ENCODE data around the gene PLCH1.
"Not testable (repeated sequence)": the region's sequence is repeated elsewhere in the genome, so short reads cannot be mapped to it uniquely, and the experiment has no call there.

PLCH1 gene

GRCh38 chr3:155629056-155629455 lies 115.8 kb downstream of the PLCH1 start:
- ChIA-PET POLR2A (no interaction called here), CTCF (no interaction called here)
- no peaks in the 10 kb centered on the region for H3K36me3 ChIP-seq (ENCODE audit: control insufficient read depth in 2 of 2, insufficient read depth in 1 of 2, low read length in 2 of 2)
- H3K4me1 ChIP-seq (ENCODE audit: control insufficient read depth, insufficient read depth, low read length): no peaks in the 10 kb centered on the region
- H3K9me3 ChIP-seq (ENCODE audit: control insufficient read depth, insufficient read depth, low read depth, low read length): no peaks in the 10 kb centered on the region
- H3K4me3 ChIP-seq (ENCODE audit: low read depth, low read length): no peak overlapping the region
- H3K27ac ChIP-seq (ENCODE audit: extremely low read depth, low read depth, low read length): no peak overlapping the region
- no peak for TF ChIP-seq ZNF174 (tag by site-specific recombination; IDR thresholded peaks at IDR 0.05)
- TF ChIP-seq PBX3 (CRISPR knock-in tag; IDR thresholded peaks at IDR 0.05): no peak
- no peak for TF ChIP-seq ZNF621 (tag by site-specific recombination; IDR thresholded peaks at IDR 0.05)
- TF ChIP-seq OVOL3 (tag by site-specific recombination; IDR thresholded peaks at IDR 0.05): no peak
- no peak for TF ChIP-seq ZSCAN30 (tag by site-specific recombination; IDR thresholded peaks at IDR 0.05)
- TF ChIP-seq ZNF324 (tag by site-specific recombination; IDR thresholded peaks at IDR 0.05): no peak

- H3K4me1 ChIP-seq (ENCODE audit: control insufficient read depth, insufficient read depth, low read length); H3K4me3 ChIP-seq (ENCODE audit: low read depth, low read length); CTCF ChIA-PET; H3K27ac ChIP-seq (ENCODE audit: extremely low read depth, low read depth, low read length); H3K36me3 ChIP-seq (ENCODE audit: control insufficient read depth in 2 of 2, insufficient read depth in 1 of 2, low read length in 2 of 2); POLR2A ChIA-PET; H3K9me3 ChIP-seq (ENCODE audit: control insufficient read depth, insufficient read depth, low read depth, low read length): not testable (repeated sequence)
Observed at GRCh38 chr3:155622647-155623046, 122.2 kb downstream of the PLCH1 start.

- H3K4me1 ChIP-seq (ENCODE audit: control insufficient read depth, insufficient read depth, low read length); H3K9me3 ChIP-seq (ENCODE audit: control insufficient read depth, insufficient read depth, low read depth, low read length); CTCF ChIA-PET; H3K36me3 ChIP-seq (ENCODE audit: control insufficient read depth in 2 of 2, insufficient read depth in 1 of 2, low read length in 2 of 2); POLR2A ChIA-PET; H3K27ac ChIP-seq (ENCODE audit: extremely low read depth, low read depth, low read length); H3K4me3 ChIP-seq (ENCODE audit: low read depth, low read length): not testable (repeated sequence)
Observed at GRCh38 chr3:155620552-155620951, 124.3 kb downstream of the PLCH1 start.

- Histone ChIP-seq H3K4me3 (ENCODE audit: low read depth, low read length) (no peak overlapping the region), H3K4me1 (ENCODE audit: control insufficient read depth, insufficient read depth, low read length) (no peaks in the 10 kb centered on the region), H3K36me3 (ENCODE audit: control insufficient read depth in 2 of 2, insufficient read depth in 1 of 2, low read length in 2 of 2) (no peaks in the 10 kb centered on the region), H3K9me3 (ENCODE audit: control insufficient read depth, insufficient read depth, low read depth, low read length) (no peaks in the 10 kb centered on the region), H3K27ac (ENCODE audit: extremely low read depth, low read depth, low read length) (no peak overlapping the region)
- TF ChIP-seq ZNF624 (tag by site-specific recombination; IDR thresholded peaks at IDR 0.05) (no peak), AEBP2 (tag by site-specific recombination; IDR thresholded peaks at IDR 0.05; ENCODE audit: borderline replicate concordance) (no peak), ZFP37 (tag by site-specific recombination; IDR thresholded peaks at IDR 0.05) (no peak), TRIM28 (IDR thresholded peaks at IDR 0.05; ENCODE audit: borderline replicate concordance, low read length) (no peak), ZNF449 (tag by site-specific recombination; IDR thresholded peaks at IDR 0.05) (no peak), BCL11B (tag by site-specific recombination; IDR thresholded peaks at IDR 0.05; ENCODE audit: low read depth) (no peak), ZNF292 (tag by site-specific recombination; IDR thresholded peaks at IDR 0.05; ENCODE audit: borderline replicate concordance, low read depth) (no peak), ZNF132 (tag by site-specific recombination; IDR thresholded peaks at IDR 0.05; ENCODE audit: borderline replicate concordance) (no peak), ZNF23 (tag by site-specific recombination; IDR thresholded peaks at IDR 0.05; ENCODE audit: borderline replicate concordance) (no peak), ZNF513 (tag by site-specific recombination; IDR thresholded peaks at IDR 0.05) (no peak), ZBTB11 (tag by site-specific recombination; conservative IDR thresholded peaks at IDR 0.05; ENCODE audit: low read depth) (no peak)
- ChIA-PET POLR2A (no interaction called here), CTCF (no interaction called here)
Observed at GRCh38 chr3:155619118-155619915, 125.6 kb downstream of the PLCH1 start.
